Urinary bladder (tissue), 4 donors: ENCODE results near the gene PLCH1. TPM values are rescaled to one million over a fixed set of nuclear protein-coding genes. Genes with fewer than 3 reads are reported as not detected.
A peak's percentile ranks its signal among the peaks of the same experiment; 100 is the strongest.
"Not testable (repeated sequence)": the region's sequence is repeated elsewhere in the genome, so short reads cannot be mapped to it uniquely, and the experiment has no call there.

Experiments
- DNase-seq: peaks from one replicate; pipeline ENCODE4 v3.0.0-alpha.2; 2015; ENCODE audit errors: extremely low spot score
- H3K27ac ChIP-seq: one replicate; pipeline ENCODE4 v1.5.1; 2013; ENCODE audit warnings: low read depth, mild to moderate bottlenecking, moderate library complexity
- H3K36me3 ChIP-seq: one replicate; pipeline ENCODE4 v1.6.1; 2013; ENCODE audit warnings: mild to moderate bottlenecking, moderate library complexity; ENCODE audit not compliant: insufficient read depth
- H3K4me1 ChIP-seq: one replicate; pipeline ENCODE4 v1.6.1; 2013; ENCODE audit warnings: mild to moderate bottlenecking, moderate library complexity; ENCODE audit not compliant: insufficient read depth
- H3K4me3 ChIP-seq: one replicate; pipeline ENCODE4 v1.5.1; 2013; ENCODE audit warnings: low read depth, low read length
- WGBS: extraction: QIAGEN DNeasy Blood & Tissue Kit; methylation state at CpG from one replicate; pipeline ENCODE4 v1.1.7; 2013; 5-methylcytosine and 5-hydroxymethylcytosine counted together
- polyA plus RNA-seq: library from polyadenylated mRNA; stranded (reverse); fragments of 200-250 nt; gene quantifications from one replicate; pipeline ENCODE4 v1.2.3, GENCODE V29; 2013
- total RNA-seq: library from RNA; depleted of rRNA; stranded (reverse); fragments of >200 nt; gene quantifications from one replicate; pipeline ENCODE4 v1.2.3, GENCODE V29; 2014
- donor health status: healthy with polysubstance abuse.
- donor health status: healthy.

The PLCH1 gene
- total and polyA plus RNA-seq, 2 donors, result 0.27 to 3.2 TPM

DNA sequence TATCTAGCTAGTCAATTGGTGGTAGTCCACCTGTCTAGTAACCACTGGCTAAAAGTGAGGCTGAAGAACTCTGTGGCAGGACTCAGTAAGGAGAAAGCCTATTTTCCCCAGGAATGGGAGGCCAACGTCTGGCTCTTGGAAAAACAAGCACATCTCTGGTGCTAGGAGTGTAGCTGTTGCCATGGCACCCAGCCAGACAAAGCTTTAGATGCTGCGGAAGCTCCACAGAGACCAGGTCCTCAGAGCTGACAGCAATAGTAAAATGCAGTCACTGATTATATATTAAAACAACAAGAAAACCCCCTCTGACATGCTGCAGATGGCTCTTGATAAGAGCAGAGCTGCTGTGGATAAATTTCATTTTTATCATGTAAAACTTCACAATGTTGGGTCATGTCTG lies 326.5 kb downstream of the PLCH1 start:
- WGBS, result 24% methylated on average over 2 of the region's 2 CpGs
- no peaks in the 10 kb centered on the region for H3K4me1 ChIP-seq
- DNase-seq, result peak; percentile 64
- H3K27ac ChIP-seq, result no peak overlapping the region
- H3K4me3 ChIP-seq, result no peak overlapping the region
- H3K36me3 ChIP-seq, result no peaks in the 10 kb centered on the region

DNA sequence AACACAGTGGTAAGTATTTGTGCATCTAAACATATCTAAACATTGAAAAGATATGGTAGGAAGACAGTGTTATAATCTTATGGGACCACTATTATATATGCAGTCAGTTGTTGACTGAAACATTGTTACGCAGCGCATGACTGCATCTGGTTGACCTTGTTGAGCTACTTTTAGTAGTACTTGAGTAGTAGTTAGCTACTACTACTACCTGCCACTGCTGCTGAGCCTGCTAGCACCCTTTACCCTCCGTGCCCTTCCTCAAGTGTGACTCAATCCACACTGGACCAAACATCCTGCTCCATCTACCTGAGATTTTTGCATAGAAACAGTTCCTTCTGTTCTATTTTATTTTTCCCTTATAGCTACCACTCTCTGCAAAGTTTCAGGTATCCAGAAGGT lies 327.8 kb downstream of the PLCH1 start:
- no peaks in the 10 kb centered on the region for H3K36me3 ChIP-seq
- no peak for DNase-seq
- no peak overlapping the region for H3K27ac ChIP-seq
- WGBS, result 96% methylated on average over 3 of the region's 3 CpGs
- no peaks in the 10 kb centered on the region for H3K4me1 ChIP-seq
- no peak overlapping the region for H3K4me3 ChIP-seq

DNA sequence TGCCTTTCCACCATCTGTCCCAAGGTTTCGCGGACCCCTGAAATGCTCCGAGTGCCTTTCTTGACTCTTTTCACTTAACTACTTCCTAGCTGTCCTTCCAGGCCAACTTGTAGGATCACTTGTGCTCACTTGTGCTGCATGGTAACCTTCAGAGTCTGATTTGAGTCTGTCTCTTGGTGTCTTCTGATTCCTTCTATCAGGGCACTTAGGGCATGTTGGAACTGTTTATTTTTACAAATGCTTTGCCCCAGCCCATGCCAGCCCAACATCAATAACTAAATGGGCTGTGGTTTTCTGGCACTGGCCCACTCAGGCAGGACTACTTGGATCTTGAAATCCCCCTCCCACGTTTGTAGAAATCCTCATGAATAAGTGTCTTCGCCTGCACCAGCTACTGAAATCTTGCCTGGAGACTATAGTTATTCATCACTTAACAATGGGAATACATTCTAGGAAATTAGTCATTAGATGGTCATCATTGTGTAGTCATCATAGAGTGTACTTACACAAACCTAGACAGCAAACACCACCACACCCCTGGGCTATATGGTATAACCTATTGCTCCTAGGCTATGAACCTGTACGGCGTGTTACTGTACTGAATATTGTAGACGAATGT lies 328.3 kb downstream of the PLCH1 start:
- H3K4me1 ChIP-seq, result no peaks in the 10 kb centered on the region
- H3K4me3 ChIP-seq, result no peak overlapping the region
- WGBS, result 92% methylated on average over 8 of the region's 8 CpGs
- no peak for DNase-seq
- no peak overlapping the region for H3K27ac ChIP-seq
- H3K36me3 ChIP-seq, result no peaks in the 10 kb centered on the region

DNA sequence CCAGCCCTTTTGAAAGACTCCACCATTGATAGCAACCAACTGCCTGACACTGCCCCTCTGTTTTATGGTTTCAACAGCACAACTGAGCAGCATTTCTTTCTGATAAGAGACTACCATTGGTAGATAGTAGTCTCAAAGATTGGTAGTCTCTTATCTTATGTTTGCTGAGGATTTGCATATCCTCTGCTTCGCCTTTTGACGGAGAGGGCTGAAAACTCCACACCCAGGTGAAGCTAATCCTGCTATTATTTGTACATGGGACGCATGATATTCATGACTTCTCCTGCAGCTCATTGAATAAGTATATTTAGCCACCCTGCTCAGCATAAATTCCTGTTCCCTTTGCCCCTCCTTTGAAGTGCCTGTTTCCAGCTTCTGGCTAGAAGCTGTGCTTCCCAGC lies 332.0 kb downstream of the PLCH1 start:
- H3K4me3 ChIP-seq, result no peak overlapping the region
- WGBS, result 39% methylated on average over 3 of the region's 3 CpGs
- no peak for DNase-seq
- H3K27ac ChIP-seq, result no peak overlapping the region
- no peaks in the 10 kb centered on the region for H3K4me1 ChIP-seq
- H3K36me3 ChIP-seq, result no peaks in the 10 kb centered on the region

DNA sequence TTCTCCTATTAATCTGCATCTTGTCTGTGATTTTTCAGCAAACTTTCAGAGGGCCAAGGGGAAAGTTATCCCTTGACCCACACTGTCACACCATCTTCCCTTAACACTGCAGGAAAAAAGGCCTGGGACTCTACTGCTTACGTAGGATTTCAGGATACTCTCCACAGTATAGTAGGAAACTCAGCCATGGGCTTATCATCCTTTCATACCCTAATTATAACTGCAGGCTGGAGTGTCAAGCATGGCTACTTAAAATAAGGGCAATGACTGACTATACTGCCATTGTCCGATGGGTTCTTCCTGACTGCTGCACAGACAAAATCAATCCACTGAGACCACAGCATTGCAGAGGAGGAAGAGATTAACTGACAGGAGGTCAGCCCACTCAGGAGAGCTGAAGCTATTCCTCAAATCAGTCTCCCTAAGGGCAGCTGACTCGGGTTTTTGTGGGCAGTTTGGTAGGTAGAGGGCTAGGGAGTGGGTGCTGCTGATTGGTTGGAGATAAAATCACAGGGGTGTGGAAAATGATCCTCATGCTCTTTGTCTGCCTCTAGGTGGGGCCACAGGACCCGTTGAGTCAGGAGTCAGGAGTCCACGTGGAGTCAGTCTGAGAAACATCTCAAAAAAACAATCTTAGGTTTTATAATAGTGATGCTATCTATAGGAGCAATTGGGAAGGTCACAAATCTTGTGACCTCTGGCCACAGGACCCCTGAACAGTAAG lies 333.2 kb downstream of the PLCH1 start:
- Histone ChIP-seq H3K4me3 (no peak overlapping the region), H3K36me3 (no peaks in the 10 kb centered on the region), H3K4me1 (no peaks in the 10 kb centered on the region), H3K27ac (no peak overlapping the region)
- no peak for DNase-seq
- 81% methylated on average over 5 of the region's 5 CpGs for WGBS

DNA sequence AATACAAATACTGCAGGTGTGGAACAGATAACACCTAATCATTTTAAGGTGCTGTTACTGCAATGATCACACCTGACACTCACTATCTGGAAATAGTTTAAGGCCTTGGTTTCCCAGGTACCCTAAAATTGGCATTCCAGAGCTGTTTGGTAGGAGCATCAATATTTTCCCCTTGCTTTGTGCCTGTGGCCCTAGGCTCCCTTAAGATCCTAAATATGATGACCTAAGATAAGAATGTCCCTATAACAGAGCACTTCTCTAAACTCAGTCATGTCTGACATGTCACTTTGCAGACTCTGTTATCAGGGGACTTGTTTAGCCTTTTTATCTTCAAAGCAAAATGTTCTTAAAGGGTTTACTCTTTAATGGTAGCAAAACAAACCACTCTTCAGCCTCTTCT lies 335.5 kb downstream of the PLCH1 start:
- Histone ChIP-seq H3K27ac (no peak overlapping the region), H3K36me3 (no peaks in the 10 kb centered on the region), H3K4me1 (no peaks in the 10 kb centered on the region), H3K4me3 (no peak overlapping the region)
- no peak for DNase-seq

DNA sequence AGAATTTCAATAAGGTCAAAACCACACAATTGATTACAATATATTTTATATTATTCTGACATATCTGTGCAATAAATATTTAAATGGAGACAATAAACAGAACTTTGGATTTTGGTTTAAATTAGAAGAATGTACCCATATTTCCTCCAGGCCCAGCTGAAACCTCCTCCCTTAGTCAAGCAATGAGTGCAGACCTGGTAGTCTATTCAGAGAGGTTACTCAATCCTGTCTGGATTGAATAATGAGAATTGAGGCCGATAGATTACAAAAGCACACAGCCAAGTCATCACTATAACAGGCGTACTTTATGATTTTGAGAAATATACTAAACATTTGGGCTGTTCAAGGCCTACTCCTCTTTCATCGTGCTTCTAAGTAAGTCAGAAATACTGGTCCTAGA lies 336.9 kb downstream of the PLCH1 start:
- Histone ChIP-seq H3K4me3 (no peak overlapping the region), H3K4me1 (no peaks in the 10 kb centered on the region), H3K27ac (no peak overlapping the region), H3K36me3 (no peaks in the 10 kb centered on the region)
- DNase-seq, result no peak
- WGBS, result 95% methylated on average over 3 of the region's 3 CpGs

DNA sequence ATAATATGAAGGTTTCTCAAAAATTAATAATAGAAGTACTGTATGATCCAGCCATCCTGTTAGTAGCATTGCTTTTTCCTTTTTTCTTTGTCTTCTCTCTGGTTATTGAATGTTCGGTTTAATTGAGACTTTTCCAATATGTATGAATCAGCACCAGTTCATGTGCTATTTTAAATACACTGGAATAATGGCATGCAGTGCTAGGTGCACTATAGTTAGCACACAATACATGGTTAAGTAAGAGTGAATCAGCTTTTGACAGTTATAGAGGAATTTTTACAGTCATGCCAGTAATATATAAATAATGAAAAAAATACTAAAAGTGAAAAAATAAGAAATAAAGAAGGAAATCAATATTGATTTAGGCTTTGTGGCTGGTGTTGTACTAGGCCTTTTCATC lies 337.5 kb downstream of the PLCH1 start:
- DNase-seq, result no peak

DNA sequence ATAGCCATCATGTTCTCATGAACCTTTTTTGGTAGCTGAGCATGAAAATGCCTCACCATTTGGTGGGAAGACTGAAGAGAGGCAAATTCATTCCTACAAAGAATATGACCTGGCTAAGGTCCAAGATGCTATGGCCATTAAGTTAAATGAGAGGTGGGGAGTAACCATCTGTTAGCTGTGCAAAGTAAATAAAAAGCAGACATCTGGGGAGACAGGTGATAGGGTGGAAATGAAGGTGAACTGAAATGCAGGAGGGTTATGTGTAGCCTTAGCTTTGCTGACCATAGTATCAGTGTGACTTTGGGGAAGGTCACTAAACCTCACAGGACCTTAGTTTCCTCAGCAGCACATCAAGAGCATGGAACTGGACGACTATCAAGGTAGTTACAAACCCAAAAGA lies 340.4 kb downstream of the PLCH1 start:
- 54% methylated on average over 1 of the region's 1 CpG for WGBS
- Histone ChIP-seq H3K4me1 (no peaks in the 10 kb centered on the region), H3K4me3 (no peak overlapping the region), H3K27ac (no peak overlapping the region), H3K36me3 (no peaks in the 10 kb centered on the region)
- no peak for DNase-seq

More for the DNA sequence above, 337.5 kb downstream of the PLCH1 start:
- Histone ChIP-seq H3K4me1 (no peaks in the 10 kb centered on the region), H3K36me3 (no peaks in the 10 kb centered on the region), H3K27ac (no peak overlapping the region), H3K4me3 (no peak overlapping the region)
- 98% methylated on average over 1 of the region's 1 CpG for WGBS

DNA sequence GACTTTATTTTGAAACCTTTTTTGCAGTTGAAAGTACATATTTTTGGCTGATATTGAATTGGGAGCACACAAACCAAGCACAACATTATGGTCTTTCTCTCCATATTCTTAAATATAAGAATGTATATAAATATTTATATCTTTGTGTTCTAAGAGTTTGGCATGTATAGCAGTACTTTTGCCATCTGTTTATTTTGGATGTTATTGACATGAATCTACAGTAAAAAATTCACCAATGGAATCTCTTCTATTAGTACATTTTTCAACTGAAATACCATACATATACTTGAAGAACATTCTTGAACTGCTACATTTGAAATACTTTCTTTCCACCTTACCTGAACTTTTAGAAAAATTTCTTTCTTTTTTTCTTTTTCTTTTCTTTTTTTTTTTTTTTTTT lies 342.2 kb downstream of the PLCH1 start:
- H3K27ac ChIP-seq, result no peak overlapping the region
- H3K4me1 ChIP-seq, result no peaks in the 10 kb centered on the region
- no peak for DNase-seq
- no peak overlapping the region for H3K4me3 ChIP-seq
- no peaks in the 10 kb centered on the region for H3K36me3 ChIP-seq

DNA sequence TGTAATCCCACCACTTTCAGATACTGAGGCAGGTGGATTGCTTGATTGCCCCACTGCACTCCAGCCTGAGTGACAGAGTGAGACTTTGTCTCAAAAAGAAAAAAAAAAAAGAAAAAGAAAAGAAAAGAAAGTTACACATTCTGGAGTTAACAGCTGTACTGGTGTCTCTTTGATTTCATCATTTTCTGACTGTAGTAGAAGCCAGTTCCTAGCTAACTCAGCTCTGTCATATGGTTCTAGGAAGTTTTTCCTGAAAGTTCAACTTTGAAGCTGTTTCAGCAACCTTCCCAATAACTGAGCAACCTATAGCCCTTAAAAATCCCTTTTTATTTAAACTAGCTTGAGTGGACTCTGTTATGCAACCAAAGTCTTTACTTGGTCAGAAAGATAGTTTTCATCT lies 346.8 kb downstream of the PLCH1 start:
- H3K27ac ChIP-seq, result no peak overlapping the region
- no peak overlapping the region for H3K4me3 ChIP-seq
- H3K36me3 ChIP-seq, result no peaks in the 10 kb centered on the region
- no peaks in the 10 kb centered on the region for H3K4me1 ChIP-seq
- DNase-seq, result no peak

DNA sequence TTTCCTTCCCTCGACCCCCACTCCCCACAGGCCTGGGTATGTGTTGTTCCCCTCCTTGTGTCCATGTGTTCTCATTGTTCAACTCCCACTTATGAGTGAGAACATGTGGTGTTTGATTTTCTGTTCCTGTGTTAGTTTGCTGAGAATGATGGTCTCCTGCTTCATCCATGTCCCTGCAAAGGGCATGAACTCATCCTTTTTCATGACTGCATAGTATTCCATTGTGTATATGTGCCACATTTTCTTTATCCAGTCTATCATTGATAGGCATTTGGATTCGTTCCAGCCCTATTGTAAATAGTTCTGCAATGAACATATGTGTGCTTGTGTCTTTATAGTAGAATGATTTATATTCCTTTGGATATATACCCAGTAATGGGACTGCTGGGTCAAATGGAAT lies 350.0 kb downstream of the PLCH1 start:
- not testable (repeated sequence) for DNase-seq, H3K27ac ChIP-seq, H3K4me1 ChIP-seq, H3K36me3 ChIP-seq, H3K4me3 ChIP-seq
- 77% methylated on average over 2 of the region's 2 CpGs for WGBS

DNA sequence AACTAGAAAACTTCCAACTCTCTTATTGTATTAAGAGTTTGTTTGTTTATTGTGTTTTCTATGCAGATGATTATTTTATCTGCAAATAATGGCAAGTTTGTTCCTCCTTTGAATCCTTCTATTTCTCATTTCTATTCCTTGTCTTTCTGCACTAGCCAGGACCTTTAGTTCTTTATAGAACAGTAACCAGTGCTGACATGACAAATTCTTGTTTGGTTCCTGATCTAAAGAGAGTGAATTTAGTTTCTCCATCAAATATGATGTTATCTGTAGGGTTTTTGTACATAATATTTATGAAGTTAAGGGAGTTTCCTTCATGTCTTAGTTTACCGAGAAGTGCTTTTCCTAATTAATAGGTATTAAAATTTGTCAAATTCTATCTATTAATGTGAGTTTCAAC lies 350.6 kb downstream of the PLCH1 start:
- Histone ChIP-seq H3K36me3 (no peaks in the 10 kb centered on the region), H3K27ac (no peak overlapping the region), H3K4me3 (no peak overlapping the region), H3K4me1 (no peaks in the 10 kb centered on the region)
- WGBS, result 96% methylated on average over 1 of the region's 1 CpG
- DNase-seq, result no peak

DNA sequence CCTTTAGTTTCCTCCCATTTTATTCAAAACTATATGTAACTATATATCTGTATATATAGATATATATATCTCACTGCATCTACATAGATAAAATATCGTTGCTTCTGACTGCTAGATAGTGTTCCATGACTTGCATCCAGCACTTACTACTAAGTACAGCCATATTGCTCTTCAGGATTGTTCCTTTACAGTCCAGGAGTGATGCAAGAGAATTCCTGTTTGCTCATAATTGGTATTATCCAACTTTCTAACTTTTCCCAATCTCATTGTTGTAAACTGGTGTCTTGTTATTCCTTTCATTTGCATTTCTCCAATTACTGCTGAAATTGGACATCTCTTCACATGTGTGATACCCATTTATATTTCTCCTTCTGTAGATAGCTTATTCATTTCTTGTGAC lies 351.6 kb downstream of the PLCH1 start:
- Histone ChIP-seq H3K27ac (no peak overlapping the region), H3K4me1 (no peaks in the 10 kb centered on the region), H3K36me3 (no peaks in the 10 kb centered on the region), H3K4me3 (no peak overlapping the region)
- 89% methylated on average over 1 of the region's 1 CpG for WGBS
- DNase-seq, result no peak

DNA sequence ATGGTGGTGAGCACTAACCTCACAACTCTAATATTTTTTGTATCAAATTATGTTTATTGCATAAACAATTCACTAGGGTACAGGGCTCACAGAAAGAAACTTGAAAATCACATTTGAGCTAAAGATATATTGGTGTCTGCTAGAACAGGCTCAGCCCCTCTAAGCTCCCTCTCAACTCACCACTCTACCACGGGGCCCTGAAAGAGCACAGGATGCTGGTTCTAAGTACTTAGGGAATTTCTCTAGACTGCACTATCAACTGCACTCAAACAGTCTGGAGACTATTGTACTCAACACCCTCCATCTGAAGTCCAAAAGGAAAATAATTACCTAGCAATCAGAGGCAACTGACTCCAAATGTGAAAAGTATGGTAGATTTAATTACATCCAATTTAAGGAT lies 352.7 kb downstream of the PLCH1 start:
- Histone ChIP-seq H3K4me1 (no peaks in the 10 kb centered on the region), H3K27ac (no peak overlapping the region), H3K4me3 (no peak overlapping the region), H3K36me3 (no peaks in the 10 kb centered on the region)
- WGBS, result 52% methylated on average over 1 of the region's 1 CpG
- no peak for DNase-seq
